Upper lobe of left lung (tissue), 6 donors: ENCODE results near the gene PSTPIP2. TPM values are rescaled to one million over a fixed set of nuclear protein-coding genes. Genes with fewer than 3 reads are reported as not detected.
A peak's percentile ranks its signal among the peaks of the same experiment; 100 is the strongest.

Experiments
- ATAC-seq, 2 donors: fragments of 200-7000 bp; cut with Tn5 transposase; one replicate each; pipeline ENCODE4 v1.9.1; 2022; ENCODE audit warnings: mild to moderate bottlenecking in 2 of 2, moderate library complexity in 2 of 2; ENCODE audit not compliant: low FRiP score in 2 of 2
- DNase-seq, 2 donors: peaks; one replicate each; pipeline ENCODE4 v3.0.0-alpha.2; 2019 to 2020
- H3K27ac ChIP-seq, 4 donors: fragments of 200-600 bp; sonication (generic); one replicate each; pipeline ENCODE4 v1.5.1; 2016 to 2019
- H3K27me3 ChIP-seq, 4 donors: fragments of 200-600 bp; sonication (generic); one replicate each; pipeline ENCODE4 v1.5.1; 2017 to 2019
- H3K36me3 ChIP-seq, 4 donors: fragments of 200-600 bp; sonication (generic); one replicate each; pipeline ENCODE4 v1.5.1; 2016 to 2019
- H3K4me1 ChIP-seq, 4 donors: fragments of 200-600 bp; sonication (generic); one replicate each; pipeline ENCODE4 v1.5.1; 2018 to 2019
- H3K4me3 ChIP-seq, 4 donors: fragments of 200-600 bp; sonication (generic); one replicate each; pipeline ENCODE4 v1.5.1; 2017 to 2019; ENCODE audit warnings: mild to moderate bottlenecking in 2 of 4, moderate library complexity in 1 of 4
- H3K9me3 ChIP-seq, 4 donors: fragments of 200-600 bp; sonication (generic); one replicate each; pipeline ENCODE4 v1.5.1; 2018 to 2019
- EP300 ChIP-seq, 4 donors: sonication (generic); formaldehyde crosslinking; IDR thresholded peaks; one replicate each; pipeline ENCODE4 v1.5.1; 2017; ENCODE audit warnings: antibody characterized with exemption in 4 of 4, control low read depth in 2 of 4
- POLR2A ChIP-seq, 4 donors: fragments of 450-650 bp; IDR thresholded peaks; one replicate each; pipeline ENCODE4 v1.5.1; 2016 to 2017; ENCODE audit warnings: antibody characterized with exemption in 4 of 4, mild to moderate bottlenecking in 2 of 4
- POLR2AphosphoS5 ChIP-seq, 2 donors: sonication (generic); formaldehyde crosslinking; IDR thresholded peaks; one replicate each; pipeline ENCODE4 v1.5.1; 2017; ENCODE audit warnings: antibody characterized with exemption in 2 of 2
- WGBS, 2 donors: methylation state at CpG; one replicate each; pipeline ENCODE4 v1.1.5; 2017 to 2018; 5-methylcytosine and 5-hydroxymethylcytosine counted together
- total RNA-seq, 6 donors: library from RNA; depleted of rRNA in 4 of 6; stranded (reverse); fragments of >200 nt in 4 of 6; gene quantifications; one replicate each; pipeline versions ENCODE4 v1.1.0 to v1.2.1, GENCODE V29; 2016 to 2021
- TF ChIP-seq, protein P1 (sequence below), 6 experiments: fragments of 450-650 bp in 4 of 6; fragments of 200-600 bp in 2 of 6; sonication (generic) in 2 of 6; IDR thresholded peaks; one replicate each; pipeline ENCODE4 v1.5.1; 2016 to 2019; ENCODE audit warnings: antibody characterized with exemption in 6 of 6
- donor health status: DM: no; HTN: no; CAD: no; lungs with moderate emphysema.
- donor health status: DM: no; HTN: yes; CAD: no; lungs with severe emphysema.

Gene PSTPIP2
- total RNA-seq, 6 donors from 2014 or later: 8.9 to 48.2 (median 13.0) TPM

DNA sequence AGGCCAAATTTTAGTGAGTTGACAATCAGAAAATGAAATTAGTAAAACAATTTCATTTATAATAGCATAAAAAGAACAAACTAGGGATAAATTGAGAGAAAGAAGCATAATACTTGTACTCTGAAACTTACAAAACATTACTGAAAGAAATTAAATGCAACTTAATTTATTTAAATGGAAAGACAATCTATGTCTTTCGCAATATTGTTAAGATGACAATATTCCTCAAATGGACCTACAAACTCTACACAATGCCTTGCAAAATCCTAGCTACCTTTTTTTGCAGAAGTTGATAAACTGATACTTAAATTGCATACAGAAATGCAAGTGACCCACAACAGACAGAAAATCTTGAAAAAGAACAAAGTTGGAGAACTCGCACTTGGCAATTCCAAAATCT is 114.0 kb downstream of the PSTPIP2 start:
- Histone ChIP-seq H3K4me1 (peaks cover 18 to 36% (median 20%) of the 10 kb centered on the region in 4 donors), H3K27ac (no peak overlapping the region), H3K4me3 (no peak overlapping the region), H3K27me3 (no peaks in the 10 kb centered on the region), H3K36me3 (peaks cover 8 to 27% (median 22%) of the 10 kb centered on the region in 4 donors), H3K9me3 (no peaks in the 10 kb centered on the region)
- WGBS, 2 donors: 95 to 96% methylated on average over 2 of the region's 2 CpGs
- ATAC-seq (no peak), DNase-seq (no peak)
- no peak for TF ChIP-seq POLR2AphosphoS5 (IDR thresholded peaks at IDR 0.05)
- no peak for TF ChIP-seq POLR2A (IDR thresholded peaks at IDR 0.05)
- no peak for TF ChIP-seq EP300 (IDR thresholded peaks at IDR 0.05)
- TF ChIP-seq, protein P1, sequence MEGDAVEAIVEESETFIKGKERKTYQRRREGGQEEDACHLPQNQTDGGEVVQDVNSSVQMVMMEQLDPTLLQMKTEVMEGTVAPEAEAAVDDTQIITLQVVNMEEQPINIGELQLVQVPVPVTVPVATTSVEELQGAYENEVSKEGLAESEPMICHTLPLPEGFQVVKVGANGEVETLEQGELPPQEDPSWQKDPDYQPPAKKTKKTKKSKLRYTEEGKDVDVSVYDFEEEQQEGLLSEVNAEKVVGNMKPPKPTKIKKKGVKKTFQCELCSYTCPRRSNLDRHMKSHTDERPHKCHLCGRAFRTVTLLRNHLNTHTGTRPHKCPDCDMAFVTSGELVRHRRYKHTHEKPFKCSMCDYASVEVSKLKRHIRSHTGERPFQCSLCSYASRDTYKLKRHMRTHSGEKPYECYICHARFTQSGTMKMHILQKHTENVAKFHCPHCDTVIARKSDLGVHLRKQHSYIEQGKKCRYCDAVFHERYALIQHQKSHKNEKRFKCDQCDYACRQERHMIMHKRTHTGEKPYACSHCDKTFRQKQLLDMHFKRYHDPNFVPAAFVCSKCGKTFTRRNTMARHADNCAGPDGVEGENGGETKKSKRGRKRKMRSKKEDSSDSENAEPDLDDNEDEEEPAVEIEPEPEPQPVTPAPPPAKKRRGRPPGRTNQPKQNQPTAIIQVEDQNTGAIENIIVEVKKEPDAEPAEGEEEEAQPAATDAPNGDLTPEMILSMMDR (IDR thresholded peaks at IDR 0.05): no peak

DNA sequence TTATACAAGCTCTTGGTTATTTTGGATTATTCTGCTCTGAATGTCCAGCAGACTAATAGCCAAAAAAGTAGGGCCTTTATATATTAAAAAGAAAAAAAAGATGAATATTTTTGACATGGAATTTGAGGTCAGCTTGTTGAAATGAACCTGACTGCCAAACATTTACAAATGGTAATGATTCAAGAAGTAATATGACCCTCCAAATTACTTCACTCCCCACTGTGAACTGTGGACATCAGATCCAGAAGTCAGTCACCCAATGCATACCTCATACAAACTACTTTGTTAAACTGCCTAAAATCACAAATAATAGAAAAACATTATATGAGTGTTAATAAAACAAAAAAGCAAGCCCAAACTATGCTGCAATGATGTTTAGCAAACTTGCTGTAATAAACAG is 115.0 kb downstream of the PSTPIP2 start:
- Histone ChIP-seq H3K27me3 (no peaks in the 10 kb centered on the region), H3K4me3 (no peak overlapping the region), H3K27ac (no peak overlapping the region), H3K9me3 (no peaks in the 10 kb centered on the region), H3K4me1 (peaks cover 9 to 26% (median 12%) of the 10 kb centered on the region in 4 donors), H3K36me3 (peaks cover 8 to 36% (median 30%) of the 10 kb centered on the region in 4 donors)
- DNase-seq: no peak
- no peak for ATAC-seq
- TF ChIP-seq POLR2AphosphoS5 (IDR thresholded peaks at IDR 0.05): no peak
- no peak for TF ChIP-seq POLR2A (IDR thresholded peaks at IDR 0.05)
- no peak for TF ChIP-seq EP300 (IDR thresholded peaks at IDR 0.05)
- TF ChIP-seq, protein P1 (IDR thresholded peaks at IDR 0.05): no peak

DNA sequence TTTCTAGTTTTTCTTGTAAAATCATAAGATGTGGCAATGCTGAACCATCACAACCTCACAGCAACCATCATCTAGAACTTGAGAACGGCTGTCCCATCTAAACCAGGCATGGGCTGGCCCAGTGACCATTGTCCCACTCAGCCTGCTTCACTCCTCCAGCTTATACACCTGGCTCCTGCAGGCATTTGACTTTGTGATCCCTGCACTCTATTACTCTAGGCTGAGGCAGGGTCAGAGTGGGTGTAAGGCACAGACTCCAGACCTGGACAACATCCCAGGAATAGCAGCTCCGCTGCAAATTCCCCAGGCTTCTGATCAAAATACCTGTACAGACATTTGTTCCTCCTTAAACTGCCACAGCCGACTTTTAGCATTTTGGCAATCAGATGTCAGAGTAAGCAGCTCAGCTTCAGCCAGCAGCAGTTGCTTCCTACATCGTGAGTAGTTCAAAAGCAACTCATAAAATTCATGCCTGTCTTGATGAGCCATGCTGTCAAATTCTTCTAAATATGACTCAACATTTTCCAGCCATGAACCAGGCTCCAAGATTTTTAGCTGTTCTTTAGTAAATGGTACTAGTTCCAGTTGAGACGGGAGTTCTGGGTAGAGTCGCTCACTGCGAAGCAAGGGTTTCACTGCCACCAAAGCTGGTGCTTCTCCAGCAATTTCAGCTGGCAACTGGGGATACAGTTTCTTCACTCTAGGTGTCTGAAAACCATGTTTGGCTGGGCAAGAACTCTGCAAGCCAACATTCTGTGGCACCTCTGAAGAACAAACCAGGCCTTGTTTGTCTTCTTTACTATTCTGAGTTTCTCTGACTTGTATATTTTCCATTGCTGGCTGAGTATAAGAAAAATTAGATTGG is 117.8 kb downstream of the PSTPIP2 start:
- H3K4me1 ChIP-seq: peaks cover 0 to 13% (median 4%) of the 10 kb centered on the region in 4 donors
- H3K4me3 ChIP-seq: no peak overlapping the region
- H3K27me3 ChIP-seq: no peaks in the 10 kb centered on the region
- no peak for ATAC-seq
- peak overlapping the region in 2 of 4 donors; percentile 14 to 41 for H3K27ac ChIP-seq
- H3K9me3 ChIP-seq: no peaks in the 10 kb centered on the region
- no peak for DNase-seq
- H3K36me3 ChIP-seq: peaks cover 8 to 57% (median 35%) of the 10 kb centered on the region in 4 donors
- WGBS, 2 donors: 86 to 95% methylated on average over 7 of the region's 7 CpGs
- TF ChIP-seq, protein P1 (IDR thresholded peaks at IDR 0.05): no peak
- TF ChIP-seq POLR2A (IDR thresholded peaks at IDR 0.05) (no peak), EP300 (IDR thresholded peaks at IDR 0.05) (no peak), POLR2AphosphoS5 (IDR thresholded peaks at IDR 0.05) (no peak)

DNA sequence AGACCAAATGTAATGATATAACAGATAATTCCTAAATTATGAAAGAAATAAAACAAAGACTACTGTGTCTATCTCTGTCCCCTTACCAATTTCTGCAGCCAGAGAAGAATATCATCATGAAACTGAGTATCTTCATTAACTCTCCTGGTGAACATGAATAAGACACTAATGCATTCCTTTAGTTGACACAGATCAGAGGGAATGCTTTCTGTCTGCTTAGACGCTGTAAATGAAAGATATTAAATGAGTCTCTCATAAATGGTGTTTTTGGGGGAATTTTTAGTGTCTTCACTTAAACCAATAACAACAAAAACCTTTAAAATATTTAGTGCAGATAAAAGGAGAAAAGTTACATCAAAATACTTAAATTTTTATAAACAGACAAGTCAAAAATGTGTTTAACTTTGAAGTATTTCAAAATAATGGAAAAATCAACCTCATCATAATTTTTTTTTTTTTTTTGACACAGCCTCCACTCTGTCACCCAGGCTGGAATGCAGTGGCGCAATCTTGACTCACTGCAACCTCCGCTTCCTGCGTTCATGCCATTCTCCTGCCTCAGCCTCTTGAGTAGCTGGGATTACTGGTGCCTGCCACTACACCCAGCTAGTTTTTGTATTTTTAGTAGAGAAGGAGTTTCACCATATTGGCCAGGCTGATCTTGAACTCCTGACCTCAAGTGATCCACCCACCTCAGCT is 120.9 kb downstream of the PSTPIP2 start:
- TF ChIP-seq, protein P1 (IDR thresholded peaks at IDR 0.05): no peak
- TF ChIP-seq POLR2AphosphoS5 (IDR thresholded peaks at IDR 0.05): peak in 1 of 2 donors; percentile 47
- peak in 1 of 4 donors; percentile 43 for TF ChIP-seq EP300 (IDR thresholded peaks at IDR 0.05)
- Histone ChIP-seq H3K36me3 (peaks cover 23 to 89% (median 60%) of the 10 kb centered on the region in 4 donors), H3K4me1 (no peaks in the 10 kb centered on the region), H3K27me3 (no peaks in the 10 kb centered on the region), H3K27ac (peak overlapping the region in 2 of 4 donors; percentile 32 to 35), H3K4me3 (no peak overlapping the region), H3K9me3 (no peaks in the 10 kb centered on the region)
- DNase-seq: peak in 1 of 2 donors; percentile 72
- ATAC-seq: peak in 1 of 2 donors; percentile 57
- 48 to 77% methylated on average over 4 of the region's 4 CpGs for WGBS, 2 donors
